Activated naive CD8-positive, alpha-beta T cell treated with anti-CD3 and anti-CD28 coated beads for 36 hours (primary cell): Measurements from ENCODE around the gene KBTBD4. TPM values are rescaled to one million over a fixed set of nuclear protein-coding genes. Genes with fewer than 3 reads are reported as not detected.
"Not testable (repeated sequence)": the region's sequence is repeated elsewhere in the genome, so short reads cannot be mapped to it uniquely, and the experiment has no call there.

ENCODE experiments used
- DNase-seq: peaks from one replicate; pipeline ENCODE4 v3.0.0; 2021
- H3K27ac Mint-ChIP-seq: one replicate; pipeline ENCODE4 v1.8.0; 2022; ENCODE audit warnings: mild to moderate bottlenecking, moderate library complexity, mixed read lengths
- H3K27me3 Mint-ChIP-seq: one replicate; pipeline ENCODE4 v1.8.0; 2022; ENCODE audit warnings: mild to moderate bottlenecking, mixed read lengths
- H3K36me3 Mint-ChIP-seq: one replicate; pipeline ENCODE4 v1.8.0; 2021; ENCODE audit warnings: mild to moderate bottlenecking, mixed read lengths
- H3K4me1 Mint-ChIP-seq: one replicate; pipeline ENCODE4 v1.8.0; 2021; ENCODE audit warnings: mixed read lengths
- H3K4me3 Mint-ChIP-seq: one replicate; pipeline ENCODE4 v1.8.0; 2022; ENCODE audit warnings: mild to moderate bottlenecking, moderate library complexity, mixed read lengths
- H3K9me3 Mint-ChIP-seq: one replicate; pipeline ENCODE4 v1.8.0; 2022; ENCODE audit warnings: mixed read lengths
- total RNA-seq, 2 experiments: library from RNA; stranded (reverse); gene quantifications; one replicate each; pipeline ENCODE4 v1.2.3, GENCODE V29; 2021

The KBTBD4 gene
- total RNA-seq, 2 experiments from 2014 or later = 19.5 to 20.0 TPM

- Mint-ChIP-seq H3K4me1 (peaks cover 35% of the 10 kb centered on the region), H3K27me3 (no peaks in the 10 kb centered on the region), H3K27ac (no peak overlapping the region), H3K36me3 (peaks cover 8% of the 10 kb centered on the region), H3K4me3 (no peak overlapping the region), H3K9me3 (no peaks in the 10 kb centered on the region)
- DNase-seq = no peak
These were observed 47.1 kb downstream of the KBTBD4 start for GRCh38 chr11:47531666-47532065.

GRCh38 chr11:47530721-47531120 lies 48.0 kb downstream of the KBTBD4 start:
- not testable (repeated sequence) for H3K27ac Mint-ChIP-seq, H3K4me3 Mint-ChIP-seq, H3K27me3 Mint-ChIP-seq, H3K36me3 Mint-ChIP-seq, DNase-seq, H3K9me3 Mint-ChIP-seq
- peaks cover 41% of the 10 kb centered on the region for H3K4me1 Mint-ChIP-seq

GRCh38 chr11:47529951-47530350 lies 48.8 kb downstream of the KBTBD4 start:
- no peak overlapping the region for H3K4me3 Mint-ChIP-seq
- H3K36me3 Mint-ChIP-seq = peaks cover 9% of the 10 kb centered on the region
- H3K27ac Mint-ChIP-seq = peak overlapping the region; percentile 34
- no peaks in the 10 kb centered on the region for H3K27me3 Mint-ChIP-seq
- H3K9me3 Mint-ChIP-seq = no peaks in the 10 kb centered on the region
- DNase-seq = no peak
- H3K4me1 Mint-ChIP-seq = peaks cover 46% of the 10 kb centered on the region

- Mint-ChIP-seq H3K4me1 (peaks cover 56% of the 10 kb centered on the region), H3K27ac (no peak overlapping the region), H3K36me3 (peaks cover 9% of the 10 kb centered on the region), H3K27me3 (no peaks in the 10 kb centered on the region), H3K4me3 (no peak overlapping the region), H3K9me3 (no peaks in the 10 kb centered on the region)
- no peak for DNase-seq
These were observed 51.6 kb downstream of the KBTBD4 start for GRCh38 chr11:47527186-47527585.

GRCh38 chr11:47526032-47526431 lies 52.7 kb downstream of the KBTBD4 start:
- DNase-seq, H3K27me3 Mint-ChIP-seq, H3K9me3 Mint-ChIP-seq, H3K36me3 Mint-ChIP-seq, H3K4me3 Mint-ChIP-seq: not testable (repeated sequence)
- Mint-ChIP-seq H3K27ac (peak overlapping the region; percentile 78), H3K4me1 (peaks cover 54% of the 10 kb centered on the region)

GRCh38 chr11:47524291-47524874 lies 54.4 kb downstream of the KBTBD4 start:
- DNase-seq = peak; percentile 8
- Mint-ChIP-seq H3K27me3 (no peaks in the 10 kb centered on the region), H3K9me3 (no peaks in the 10 kb centered on the region), H3K4me3 (peak overlapping the region; percentile 19), H3K4me1 (peaks cover 58% of the 10 kb centered on the region), H3K27ac (peak overlapping the region; percentile 76), H3K36me3 (peaks cover 4% of the 10 kb centered on the region)

- Mint-ChIP-seq H3K36me3 (peaks cover 5% of the 10 kb centered on the region), H3K4me3 (peak overlapping the region; percentile 24), H3K27ac (peak overlapping the region; percentile 76), H3K4me1 (peaks cover 64% of the 10 kb centered on the region), H3K27me3 (no peaks in the 10 kb centered on the region), H3K9me3 (no peaks in the 10 kb centered on the region)
- no peak for DNase-seq
These were observed 55.1 kb downstream of the KBTBD4 start for GRCh38 chr11:47523490-47524225.

Other genes with a start within 250 kb of the KBTBD4 start
- not detected for gene MYBPC3, start 226.3 kb downstream of the KBTBD4 start, total RNA-seq
- under 1 TPM; 0.25 to 0.36 TPM for gene SPI1, start 200.4 kb downstream of the KBTBD4 start, total RNA-seq
- gene SLC39A13, start 170.4 kb downstream of the KBTBD4 start, total RNA-seq = 10 to 100 TPM; 10.9 to 11.4 TPM
- gene PSMC3, start 152.5 kb downstream of the KBTBD4 start, total RNA-seq = 100 to 1,000 TPM; 168 to 176 TPM
- under 1 TPM in 1 of 2 experiments, not detected in 1; 0.19 TPM for gene RAPSN, start 129.8 kb downstream of the KBTBD4 start, total RNA-seq
- 100 to 1,000 TPM; 155 to 157 TPM for gene CELF1, start 25.8 kb downstream of the KBTBD4 start, total RNA-seq
- 10 to 100 TPM; 55.6 to 56.6 TPM for gene PTPMT1, start 13.4 kb downstream of the KBTBD4 start, total RNA-seq
- 100 to 1,000 TPM; 165 to 166 TPM for gene NDUFS3, start 104 bp upstream of the KBTBD4 start, total RNA-seq
- gene FAM180B, start 7.7 kb upstream of the KBTBD4 start, total RNA-seq = not detected
- not detected for gene C1QTNF4, start 15.4 kb upstream of the KBTBD4 start, total RNA-seq
- gene MTCH2, start 63.6 kb upstream of the KBTBD4 start, total RNA-seq = 100 to 1,000 TPM; 146 to 154 TPM
- gene AGBL2, start 136.4 kb upstream of the KBTBD4 start, total RNA-seq = 1 to 10 TPM; 2.9 to 5.5 TPM
- 100 to 1,000 TPM; 107 to 116 TPM for gene FNBP4, start 188.4 kb upstream of the KBTBD4 start, total RNA-seq